Fibroblast of the aortic adventitia (primary cell): ENCODE measurements around the gene LCN2. TPM values are rescaled to one million over a fixed set of nuclear protein-coding genes. Genes with fewer than 3 reads are reported as not detected.

Source experiments
- DNase-seq: peaks from one replicate; pipeline ENCODE4 v3.0.0-alpha.2; 2010; ENCODE audit warnings: low read depth
- H3K4me3 ChIP-seq: 2 replicates; pipeline ENCODE4 v1.5.1; 2011; ENCODE audit warnings: low read depth, mild to moderate bottlenecking, control low read depth, low read length, moderate library complexity
- CTCF ChIP-seq: IDR thresholded peaks from 2 replicates; pipeline ENCODE4 v1.5.1; 2011; ENCODE audit warnings: mild to moderate bottlenecking, low read length, control low read depth, inconsistent platforms; ENCODE audit not compliant: insufficient read depth
- total RNA-seq: library from RNA; depleted of rRNA; stranded (reverse); fragments of >200 nt; gene quantifications from 2 replicates; pipeline ENCODE4 v1.2.3, GENCODE V29; 2012; ENCODE audit warnings: low replicate concordance

LCN2 gene
- total RNA-seq, 1 donor: not detected

DNA sequence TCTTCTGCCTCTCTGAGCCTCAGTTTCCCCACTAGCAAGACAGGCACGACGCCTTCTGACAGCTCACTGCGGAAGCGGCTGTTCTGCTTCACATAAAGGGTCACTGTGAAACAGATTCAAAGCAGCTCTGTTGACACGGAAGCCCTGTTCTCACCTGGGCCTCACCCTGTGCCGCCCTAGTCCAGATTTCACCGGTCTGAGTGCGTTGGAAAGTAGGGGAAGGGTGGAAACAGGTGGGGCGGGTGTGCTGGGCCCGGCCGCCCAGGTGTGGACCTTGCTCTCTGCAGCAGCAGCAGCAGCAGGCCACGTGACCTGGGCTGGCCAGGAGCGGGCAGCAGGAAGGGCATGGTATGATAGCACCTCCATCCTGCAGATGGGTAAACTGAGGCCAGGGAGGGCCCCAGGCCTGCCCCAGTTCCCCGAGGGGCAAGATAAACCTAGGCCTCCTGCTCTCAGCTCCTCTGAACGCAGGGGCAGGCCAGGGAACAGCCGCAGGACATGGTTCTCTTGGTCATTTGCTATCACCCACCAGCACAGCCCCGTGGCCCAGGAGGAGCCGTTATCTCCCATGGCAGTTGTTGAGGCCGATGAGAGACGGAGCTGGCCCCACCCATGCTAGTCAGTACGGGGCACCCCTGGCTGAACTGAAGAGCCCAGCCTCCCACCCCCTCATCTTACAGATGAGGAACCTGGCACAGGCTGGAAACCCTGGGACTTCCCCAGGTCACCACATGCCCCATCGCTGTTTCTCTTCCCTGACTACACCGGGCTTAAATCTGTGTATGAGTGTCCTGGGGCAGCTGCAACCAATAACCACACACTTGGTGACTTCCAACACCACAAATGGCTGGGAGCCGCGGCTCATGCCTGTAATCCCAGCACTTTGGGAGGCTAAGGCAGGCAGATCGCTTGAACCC, 33.8 kb upstream of the LCN2 start:
- no peak overlapping the region for H3K4me3 ChIP-seq
- DNase-seq: no peak
- TF ChIP-seq CTCF: no peak

DNA sequence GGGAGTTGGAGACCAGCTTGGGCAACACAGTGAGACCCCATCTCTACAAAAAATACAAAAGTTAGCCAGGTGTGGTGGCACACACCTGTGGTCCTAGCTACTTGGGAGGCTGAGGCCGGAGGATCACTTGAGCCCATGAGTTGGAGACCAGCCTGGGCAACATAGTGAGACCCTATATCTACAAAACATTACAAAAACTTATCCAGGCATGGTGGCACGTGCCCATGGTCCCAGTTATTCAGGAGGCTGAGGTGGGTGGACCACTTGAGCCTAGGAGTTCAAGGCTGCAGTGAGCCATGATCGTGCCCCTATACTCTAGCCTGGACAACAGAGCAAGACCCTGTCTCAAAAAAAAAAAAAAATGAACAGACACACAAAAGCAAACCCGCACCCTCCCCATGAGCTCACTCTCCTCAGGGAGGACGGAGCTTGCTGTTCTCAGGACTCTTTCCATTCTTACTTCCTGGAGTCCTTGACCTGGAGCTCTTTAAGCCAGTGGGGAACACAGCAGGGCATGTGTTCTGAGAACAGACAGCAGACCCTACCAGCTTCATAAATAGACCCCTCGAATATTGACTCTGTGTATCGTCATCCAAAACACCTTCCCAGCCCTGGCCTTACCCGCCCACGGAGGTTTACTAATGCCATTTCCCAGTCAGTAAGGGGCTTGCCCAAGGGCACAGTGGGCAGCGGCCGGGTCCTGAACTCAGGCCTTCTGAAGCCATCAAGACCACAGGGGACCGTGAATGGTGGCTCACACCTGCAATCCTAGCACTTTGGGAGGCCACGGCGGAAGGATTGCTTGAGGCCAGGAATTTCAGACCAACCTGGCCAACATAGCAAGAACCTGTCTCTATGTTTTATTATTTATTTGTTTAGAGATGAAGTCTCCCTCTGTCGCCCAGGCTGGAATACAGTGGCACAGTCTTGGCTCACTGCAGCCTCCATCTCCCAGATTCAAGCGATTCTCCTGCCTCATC, 32.9 kb upstream of the LCN2 start:
- H3K4me3 ChIP-seq: no peak overlapping the region
- DNase-seq: no peak
- no peak for TF ChIP-seq CTCF

- H3K4me3 ChIP-seq: no peak overlapping the region
- TF ChIP-seq CTCF: peak; percentile 100
- DNase-seq: peak; percentile 88
Measured at GRCh38 chr9:128117613-128118471, 31.4 kb upstream of the LCN2 start.

GRCh38 chr9:128118472-128118857, 30.8 kb upstream of the LCN2 start:
- TF ChIP-seq CTCF: no peak
- no peak overlapping the region for H3K4me3 ChIP-seq
- DNase-seq: no peak

GRCh38 chr9:128118971-128119665, 30.1 kb upstream of the LCN2 start:
- no peak for DNase-seq
- H3K4me3 ChIP-seq: no peak overlapping the region
- no peak for TF ChIP-seq CTCF
